ENCODE results near the gene ULK4. TPM values are rescaled to one million over a fixed set of nuclear protein-coding genes. Genes with fewer than 3 reads are reported as not detected.
"Not testable (repeated sequence)": the region's sequence is repeated elsewhere in the genome, so short reads cannot be mapped to it uniquely, and the experiment has no call there.

ULK4 gene
- total RNA-seq, 1 experiment from 2014 or later = 6.6 TPM

DNA sequence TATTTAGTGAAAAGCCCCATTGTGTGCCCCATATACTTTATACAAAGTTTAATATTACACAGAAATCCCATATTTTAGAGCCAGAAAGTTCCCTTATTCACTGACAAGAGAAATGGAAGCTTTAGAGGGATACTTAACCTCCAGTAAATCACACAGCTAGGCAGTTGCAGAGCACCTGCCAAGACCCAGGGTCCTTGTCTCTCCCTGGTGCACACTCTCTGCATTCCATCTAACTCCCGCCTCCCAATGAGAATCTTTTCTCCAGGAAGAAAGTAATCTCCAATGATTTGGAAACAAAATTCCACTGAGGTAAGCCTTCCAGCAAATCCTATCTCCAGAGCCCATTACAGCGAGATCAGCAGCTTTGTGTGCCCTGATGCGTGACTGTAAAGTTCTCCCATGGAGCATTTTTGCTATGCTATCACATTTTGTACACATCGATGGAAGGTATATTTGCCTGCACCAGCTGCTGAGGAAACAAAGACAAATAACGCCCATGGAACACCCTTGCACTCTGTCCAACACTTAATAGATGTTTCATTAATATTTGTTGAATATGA, 41.4 kb downstream of the ULK4 start:
- no peaks in the 10 kb centered on the region for H3K27me3 ChIP-seq (ENCODE audit: control insufficient read depth, insufficient read depth, low read length)
- DNase-seq = no peak
- H3K36me3 ChIP-seq (replicated peaks; ENCODE audit: control insufficient read depth, insufficient read depth, low read length) = no peaks in the 10 kb centered on the region

DNA sequence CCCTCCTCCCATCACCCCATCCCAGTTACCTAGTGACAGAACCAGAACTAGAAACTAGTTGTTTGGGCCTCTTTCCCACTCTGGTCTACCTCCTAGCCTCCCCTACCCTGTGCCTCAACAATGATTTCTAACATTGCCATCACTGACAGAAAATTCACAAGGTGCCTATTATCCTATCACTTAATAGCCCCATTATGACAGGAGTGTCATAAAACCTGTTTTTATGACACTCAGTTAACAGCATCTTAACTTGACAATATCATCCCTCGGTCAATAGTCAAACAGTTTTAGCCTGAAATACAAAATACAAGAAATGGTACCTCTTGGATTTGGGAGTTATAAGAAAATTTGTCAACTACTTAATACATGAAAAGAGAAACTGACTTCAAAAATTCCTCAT, 46.5 kb downstream of the ULK4 start:
- Histone ChIP-seq H3K4me3 (ENCODE audit: insufficient read depth, low read depth, low read length) (no peak overlapping the region), H3K27me3 (ENCODE audit: control insufficient read depth, insufficient read depth, low read length) (no peaks in the 10 kb centered on the region), H3K36me3 (replicated peaks; ENCODE audit: control insufficient read depth, insufficient read depth, low read length) (peaks cover 1% of the 10 kb centered on the region; the same call in 1 of the 2 replicates)
- no peak for DNase-seq

More for the DNA sequence above, 41.4 kb downstream of the ULK4 start:
- H3K4me3 ChIP-seq (ENCODE audit: insufficient read depth, low read depth, low read length) = no peak overlapping the region

DNA sequence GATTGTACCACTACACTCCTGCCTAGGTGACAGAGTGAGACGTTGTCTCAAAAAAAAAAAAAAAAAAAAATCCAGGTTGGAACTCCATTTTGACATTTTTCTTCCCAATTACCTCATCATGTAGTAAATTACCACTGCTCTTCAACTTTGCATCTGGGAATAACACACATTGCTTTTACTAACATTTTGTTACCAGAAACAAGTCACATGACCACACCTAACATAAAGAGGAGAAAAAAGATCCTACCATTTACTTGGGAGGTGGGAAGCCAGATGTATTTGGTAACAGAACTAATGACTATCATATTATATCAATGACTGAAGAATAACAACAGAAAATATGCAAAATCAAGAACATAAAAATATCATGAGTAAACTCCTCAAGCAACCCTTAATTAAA, 49.6 kb downstream of the ULK4 start:
- no peak overlapping the region for H3K4me3 ChIP-seq (ENCODE audit: insufficient read depth, low read depth, low read length)
- H3K36me3 ChIP-seq (replicated peaks; ENCODE audit: control insufficient read depth, insufficient read depth, low read length) = peaks cover 1% of the 10 kb centered on the region; the same call in 1 of the 2 replicates
- no peak for DNase-seq
- no peaks in the 10 kb centered on the region for H3K27me3 ChIP-seq (ENCODE audit: control insufficient read depth, insufficient read depth, low read length)

DNA sequence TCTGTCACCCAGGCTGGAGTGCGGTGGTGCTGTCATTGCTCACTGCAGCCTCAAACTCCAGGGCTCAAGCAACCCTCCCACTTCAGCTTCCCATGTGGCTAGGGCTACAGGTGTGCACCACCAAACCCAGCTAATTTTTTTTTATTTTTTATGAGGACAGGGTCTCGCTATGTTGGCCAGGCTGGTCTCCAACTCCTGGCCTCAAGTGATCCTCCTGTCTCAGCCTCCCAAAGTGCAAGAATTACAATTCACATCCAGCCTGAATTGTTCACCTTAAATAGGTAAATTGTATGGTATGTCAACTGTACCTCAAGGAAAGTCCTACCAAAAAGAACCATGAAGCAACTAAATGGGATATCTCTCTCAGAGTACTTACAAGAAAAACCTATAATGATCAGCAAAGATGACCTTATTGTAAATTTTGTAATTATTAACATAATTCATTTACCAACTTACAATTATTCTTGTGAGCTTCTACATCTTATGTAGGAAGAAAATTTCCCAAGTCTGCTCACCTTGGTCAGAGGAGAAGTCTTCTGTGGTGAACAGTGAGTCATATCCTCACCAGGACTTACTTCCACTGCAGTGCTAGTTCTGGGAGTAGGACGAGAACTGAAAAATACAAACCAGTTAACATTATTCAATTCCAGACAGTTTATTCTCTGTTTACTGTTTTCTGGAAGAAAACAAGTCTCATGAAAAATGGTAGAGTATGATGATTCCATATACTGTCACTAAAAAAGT, 54.4 kb downstream of the ULK4 start:
- no peaks in the 10 kb centered on the region for H3K27me3 ChIP-seq (ENCODE audit: control insufficient read depth, insufficient read depth, low read length)
- DNase-seq = no peak
- no peak overlapping the region for H3K4me3 ChIP-seq (ENCODE audit: insufficient read depth, low read depth, low read length)
- peaks cover 1% of the 10 kb centered on the region for H3K36me3 ChIP-seq (replicated peaks; ENCODE audit: control insufficient read depth, insufficient read depth, low read length)

DNA sequence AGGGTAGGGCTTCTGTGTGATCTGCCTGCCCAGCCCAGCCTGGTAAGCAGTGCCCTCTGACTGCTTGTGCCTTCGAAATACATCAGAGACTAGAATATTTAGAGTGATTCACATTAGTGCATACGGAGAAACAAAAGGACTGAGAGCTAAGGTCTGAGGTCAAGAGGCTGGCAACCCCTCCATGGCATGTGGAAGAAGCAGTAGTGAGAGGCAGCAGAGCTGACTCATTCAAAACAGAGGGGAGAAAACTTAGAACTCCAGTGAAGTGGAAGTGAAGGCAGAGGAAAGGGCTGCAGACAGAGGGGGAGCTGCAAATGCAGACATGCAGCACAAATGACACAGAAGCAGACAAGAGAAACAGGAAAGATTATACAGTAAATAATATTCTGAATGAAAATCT, 61.6 kb downstream of the ULK4 start:
- no peaks in the 10 kb centered on the region; the same call in 1 of the 2 replicates for H3K36me3 ChIP-seq (replicated peaks; ENCODE audit: control insufficient read depth, insufficient read depth, low read length)
- no peak overlapping the region for H3K4me3 ChIP-seq (ENCODE audit: insufficient read depth, low read depth, low read length)
- DNase-seq = no peak

DNA sequence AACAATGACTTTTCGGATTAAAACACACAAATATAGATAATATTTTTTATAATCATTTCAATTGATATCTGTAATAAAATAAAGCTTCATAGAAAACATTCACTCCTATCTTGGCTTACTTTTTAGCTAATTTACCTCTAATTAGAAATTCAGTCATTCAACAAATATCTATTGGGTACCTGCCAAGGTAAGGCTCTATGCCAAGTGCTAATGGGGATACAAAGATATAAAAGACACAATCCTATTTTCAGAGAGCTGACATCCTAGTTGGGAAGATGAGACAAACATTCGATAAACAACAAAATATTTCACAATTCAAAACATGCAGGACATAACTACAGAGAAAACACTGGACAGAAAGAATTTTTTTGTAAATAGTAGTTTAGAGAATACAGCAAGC, 63.3 kb downstream of the ULK4 start:
- Histone ChIP-seq H3K27me3 (ENCODE audit: control insufficient read depth, insufficient read depth, low read length) (no peaks in the 10 kb centered on the region), H3K36me3 (replicated peaks; ENCODE audit: control insufficient read depth, insufficient read depth, low read length) (no peaks in the 10 kb centered on the region; the same call in 1 of the 2 replicates), H3K4me3 (ENCODE audit: insufficient read depth, low read depth, low read length) (no peak overlapping the region)
- no peak for DNase-seq

More for the DNA sequence above, 61.6 kb downstream of the ULK4 start:
- H3K27me3 ChIP-seq (ENCODE audit: control insufficient read depth, insufficient read depth, low read length) = no peaks in the 10 kb centered on the region

DNA sequence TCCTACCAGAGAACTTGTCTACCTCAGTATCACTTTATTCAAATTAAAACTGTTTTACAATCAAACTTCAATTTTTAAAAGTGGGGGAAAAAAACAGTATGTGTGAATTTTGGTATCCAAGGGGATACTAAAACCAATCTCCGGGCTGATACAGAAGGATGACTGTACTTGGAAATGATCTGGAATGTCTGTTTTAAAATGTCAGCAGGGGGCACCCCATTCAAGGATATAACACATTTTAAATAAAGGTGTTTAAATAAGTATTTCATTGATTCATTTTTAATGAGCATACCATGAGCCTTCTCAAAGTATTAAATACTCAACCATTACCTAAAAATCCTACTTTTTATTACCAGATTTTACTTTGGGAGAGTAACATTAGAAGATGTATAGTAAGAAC, 67.9 kb downstream of the ULK4 start:
- Histone ChIP-seq H3K27me3 (ENCODE audit: control insufficient read depth, insufficient read depth, low read length) (no peaks in the 10 kb centered on the region), H3K4me3 (ENCODE audit: insufficient read depth, low read depth, low read length) (no peak overlapping the region), H3K36me3 (replicated peaks; ENCODE audit: control insufficient read depth, insufficient read depth, low read length) (no peaks in the 10 kb centered on the region; the same call in 1 of the 2 replicates)
- DNase-seq = peak; percentile 16

DNA sequence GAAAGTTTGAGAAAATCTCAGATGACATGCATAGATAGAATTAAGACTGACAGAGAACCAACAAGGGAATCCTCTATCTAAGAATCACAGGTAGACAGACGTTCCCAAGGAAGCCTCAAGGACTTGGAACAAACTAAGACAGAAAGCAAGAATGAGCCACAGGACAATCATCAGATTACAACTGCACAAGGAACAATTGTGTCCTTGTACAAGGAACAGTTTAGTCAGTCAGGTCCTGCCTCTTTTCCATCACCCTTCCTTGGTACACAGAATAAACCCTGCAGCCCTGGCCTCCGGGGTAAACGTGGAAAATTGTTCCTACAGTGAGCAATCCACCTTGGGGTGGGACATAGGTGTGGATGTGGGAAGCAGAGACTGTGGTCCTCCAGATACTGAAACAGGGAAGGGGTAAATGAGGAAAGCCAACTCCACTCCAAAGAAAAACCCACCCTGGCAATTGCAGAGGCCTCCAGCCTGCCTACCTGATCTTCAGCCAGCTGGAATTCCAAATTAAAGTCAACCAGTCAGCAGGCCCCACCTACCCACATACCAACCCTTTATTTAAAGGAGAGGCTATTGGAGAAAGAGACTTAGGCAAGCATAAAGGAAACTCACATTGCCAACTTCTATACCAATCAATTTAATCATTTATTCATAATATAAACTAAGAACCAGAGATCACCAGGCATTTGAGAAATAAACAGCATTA, 73.4 kb downstream of the ULK4 start:
- Histone ChIP-seq H3K27me3 (ENCODE audit: control insufficient read depth, insufficient read depth, low read length) (no peaks in the 10 kb centered on the region), H3K36me3 (replicated peaks; ENCODE audit: control insufficient read depth, insufficient read depth, low read length) (no peaks in the 10 kb centered on the region), H3K4me3 (ENCODE audit: insufficient read depth, low read depth, low read length) (no peak overlapping the region)
- DNase-seq = peak; percentile 43

DNA sequence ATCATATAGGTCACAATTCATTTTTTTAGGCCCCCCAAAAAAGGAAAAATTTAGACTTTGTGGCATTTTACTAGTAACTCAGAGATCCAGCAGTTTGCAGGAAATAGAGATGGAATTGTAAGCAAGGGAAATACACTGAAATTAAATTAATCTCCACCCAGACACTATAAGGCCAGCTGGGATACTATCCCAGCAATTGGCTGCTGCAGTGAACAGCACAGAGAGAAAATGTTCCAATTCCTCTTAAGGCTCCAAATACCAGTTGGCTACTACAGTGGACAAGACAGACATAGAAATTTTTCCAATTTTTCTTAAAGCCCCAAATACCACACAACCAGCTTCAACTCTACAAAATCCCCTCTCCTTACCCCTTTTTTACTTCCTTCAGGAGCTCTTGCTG, 78.9 kb downstream of the ULK4 start:
- H3K4me3 ChIP-seq (ENCODE audit: insufficient read depth, low read depth, low read length) = no peak overlapping the region
- no peaks in the 10 kb centered on the region for H3K27me3 ChIP-seq (ENCODE audit: control insufficient read depth, insufficient read depth, low read length)
- DNase-seq = no peak
- H3K36me3 ChIP-seq (replicated peaks; ENCODE audit: control insufficient read depth, insufficient read depth, low read length) = no peaks in the 10 kb centered on the region; the same call in 1 of the 2 replicates

DNA sequence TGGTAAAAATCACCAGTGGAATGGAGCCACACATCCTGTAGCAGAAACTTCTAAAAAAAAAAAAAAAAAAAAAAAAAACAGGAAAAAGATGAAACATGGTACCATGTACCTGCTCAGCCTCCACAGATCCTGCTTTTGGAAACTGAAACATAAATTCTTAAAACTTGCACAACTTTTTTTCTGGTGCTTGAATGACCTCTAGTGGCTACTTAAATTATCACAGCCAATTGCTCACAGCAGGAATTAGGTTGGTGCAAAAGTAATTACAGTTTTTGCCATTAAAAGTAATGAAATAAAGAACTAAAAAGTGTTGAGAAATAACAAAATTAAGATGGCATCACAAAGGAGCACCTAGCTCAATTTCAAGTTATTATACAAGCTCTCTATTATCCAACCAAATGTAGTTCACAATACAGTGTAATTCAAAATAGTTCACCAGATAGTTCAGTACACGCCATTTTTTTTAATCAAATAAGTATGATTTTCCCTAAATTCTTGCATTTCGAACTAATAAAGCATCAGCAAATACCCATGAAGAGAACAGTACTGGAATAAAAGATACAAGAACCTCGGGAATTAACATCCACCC, 80.6 kb downstream of the ULK4 start:
- no peak for DNase-seq
- Histone ChIP-seq H3K36me3 (replicated peaks; ENCODE audit: control insufficient read depth, insufficient read depth, low read length) (no peaks in the 10 kb centered on the region; the same call in 1 of the 2 replicates), H3K4me3 (ENCODE audit: insufficient read depth, low read depth, low read length) (no peak overlapping the region), H3K27me3 (ENCODE audit: control insufficient read depth, insufficient read depth, low read length) (no peaks in the 10 kb centered on the region)

DNA sequence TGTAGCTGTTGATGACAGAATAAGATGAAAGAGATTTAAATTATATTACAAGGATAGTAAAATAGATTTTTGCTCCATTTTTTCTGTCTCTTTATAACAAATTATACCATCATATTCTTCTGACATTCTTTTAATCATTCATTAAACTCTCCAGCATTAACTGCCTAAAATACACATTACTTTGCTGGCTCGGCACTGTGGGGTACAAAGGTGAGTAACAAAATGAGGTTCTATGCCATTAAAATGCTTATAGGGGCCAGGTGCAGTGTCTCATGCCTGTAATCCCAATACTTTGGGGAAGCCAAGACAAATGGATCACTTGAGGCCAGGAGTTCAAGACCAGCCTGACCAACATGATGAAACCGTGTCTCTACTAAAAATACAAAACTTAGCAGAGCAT, 81.5 kb downstream of the ULK4 start:
- no peak for DNase-seq
- H3K36me3 ChIP-seq (replicated peaks; ENCODE audit: control insufficient read depth, insufficient read depth, low read length) = no peaks in the 10 kb centered on the region; the same call in 1 of the 2 replicates
- H3K4me3 ChIP-seq (ENCODE audit: insufficient read depth, low read depth, low read length) = no peak overlapping the region
- H3K27me3 ChIP-seq (ENCODE audit: control insufficient read depth, insufficient read depth, low read length) = no peaks in the 10 kb centered on the region

DNA sequence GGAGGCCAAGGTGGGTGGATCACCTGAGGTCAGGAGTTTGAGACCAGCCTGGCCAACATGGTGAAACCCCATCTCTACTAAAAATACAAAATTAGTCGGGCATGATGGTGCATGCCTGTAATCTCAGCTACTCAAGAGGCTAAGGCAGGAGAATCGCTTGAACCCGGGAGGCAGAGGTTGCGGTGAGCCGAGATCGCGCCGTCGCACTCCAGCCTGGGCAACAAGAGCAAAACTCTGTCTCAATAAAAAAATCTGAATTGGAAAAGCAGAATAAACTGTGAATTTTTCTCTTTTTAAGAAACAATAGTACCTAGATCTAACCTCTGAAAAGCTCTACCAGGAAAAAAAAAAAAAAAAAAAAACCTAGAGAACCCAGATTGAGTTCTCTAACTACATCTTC, 84.2 kb downstream of the ULK4 start:
- not testable (repeated sequence) for DNase-seq; H3K36me3 ChIP-seq (replicated peaks; ENCODE audit: control insufficient read depth, insufficient read depth, low read length); H3K4me3 ChIP-seq (ENCODE audit: insufficient read depth, low read depth, low read length); H3K27me3 ChIP-seq (ENCODE audit: control insufficient read depth, insufficient read depth, low read length)

DNA sequence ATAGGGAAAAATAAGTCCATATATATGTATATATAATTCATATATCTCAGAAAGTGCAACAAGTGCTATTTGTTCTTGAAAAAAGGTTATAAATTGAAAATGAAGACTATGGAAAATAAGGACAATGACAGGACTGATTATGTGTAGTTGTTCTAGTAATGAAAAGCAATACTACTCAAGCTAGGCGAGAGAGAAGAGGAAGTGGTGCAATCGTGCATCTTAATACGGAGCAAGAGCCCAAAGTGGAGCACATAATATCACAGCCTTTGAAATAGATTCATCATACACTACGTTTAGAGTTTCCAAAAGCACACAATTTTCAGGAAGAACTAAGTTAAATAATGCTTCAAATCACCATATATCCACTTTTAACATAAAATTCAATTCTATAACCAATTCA, 87.9 kb downstream of the ULK4 start:
- H3K4me3 ChIP-seq (ENCODE audit: insufficient read depth, low read depth, low read length) = no peak overlapping the region
- H3K36me3 ChIP-seq (replicated peaks; ENCODE audit: control insufficient read depth, insufficient read depth, low read length) = no peaks in the 10 kb centered on the region
- H3K27me3 ChIP-seq (ENCODE audit: control insufficient read depth, insufficient read depth, low read length) = no peaks in the 10 kb centered on the region
- no peak for DNase-seq

DNA sequence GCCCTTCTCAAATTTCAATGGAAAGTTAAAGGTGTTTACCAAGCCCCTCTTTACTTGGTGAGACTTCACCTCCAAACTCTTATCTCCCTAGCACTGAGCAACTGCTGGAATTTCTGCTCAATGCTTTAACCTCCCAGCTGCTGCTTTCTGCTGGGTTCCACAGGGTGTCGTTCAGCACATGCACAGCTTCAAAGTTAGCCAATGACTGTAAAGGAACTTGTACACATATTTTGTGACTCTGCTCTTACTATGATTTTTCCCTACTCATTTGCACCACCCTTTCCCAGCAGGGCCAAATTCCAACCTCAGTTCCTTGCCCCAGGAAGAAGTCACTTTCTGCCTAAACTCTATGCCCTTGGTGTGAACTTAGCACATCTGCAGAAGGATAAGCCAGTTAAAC, 89.7 kb downstream of the ULK4 start:
- DNase-seq = no peak

DNA sequence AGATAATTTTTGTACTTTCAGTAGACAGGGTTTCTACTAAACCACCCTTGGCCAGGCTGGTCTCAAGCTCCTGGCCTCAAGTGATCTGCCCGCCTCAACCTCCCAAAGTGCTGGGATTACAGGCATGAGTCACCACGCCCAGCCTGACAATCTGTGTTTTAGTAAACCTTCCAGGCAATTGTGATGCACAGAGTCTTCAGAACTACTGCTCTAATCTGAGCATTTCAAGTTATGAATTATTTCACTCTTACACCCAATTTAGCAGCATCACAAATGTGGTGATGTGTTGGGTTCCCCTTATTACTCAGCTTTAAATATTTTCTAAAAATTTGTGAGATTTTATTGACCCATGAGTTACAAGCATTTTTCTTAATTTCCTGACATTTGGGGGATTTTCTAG, 94.4 kb downstream of the ULK4 start:
- no peak for DNase-seq
- no peaks in the 10 kb centered on the region for H3K27me3 ChIP-seq (ENCODE audit: control insufficient read depth, insufficient read depth, low read length)
- H3K36me3 ChIP-seq (replicated peaks; ENCODE audit: control insufficient read depth, insufficient read depth, low read length) = no peaks in the 10 kb centered on the region
- no peak overlapping the region for H3K4me3 ChIP-seq (ENCODE audit: insufficient read depth, low read depth, low read length)

More for the DNA sequence above, 89.7 kb downstream of the ULK4 start:
- Histone ChIP-seq H3K4me3 (ENCODE audit: insufficient read depth, low read depth, low read length) (no peak overlapping the region), H3K36me3 (replicated peaks; ENCODE audit: control insufficient read depth, insufficient read depth, low read length) (no peaks in the 10 kb centered on the region), H3K27me3 (ENCODE audit: control insufficient read depth, insufficient read depth, low read length) (no peaks in the 10 kb centered on the region)
